ENCODE data around the gene NUCB2. TPM values are rescaled to one million over a fixed set of nuclear protein-coding genes. Genes with fewer than 3 reads are reported as not detected.

The NUCB2 gene
- total RNA-seq, 1 donor from 2014 or later: 69.4 TPM

GRCh38 chr11:17296852-17297559 is 20.5 kb downstream of the NUCB2 start:
- intact Hi-C loops (cut with DNase I): no loop called here
- Histone ChIP-seq H3K27me3 (no peaks in the 10 kb centered on the region), H3K36me3 (peaks cover 29% of the 10 kb centered on the region)

DNA sequence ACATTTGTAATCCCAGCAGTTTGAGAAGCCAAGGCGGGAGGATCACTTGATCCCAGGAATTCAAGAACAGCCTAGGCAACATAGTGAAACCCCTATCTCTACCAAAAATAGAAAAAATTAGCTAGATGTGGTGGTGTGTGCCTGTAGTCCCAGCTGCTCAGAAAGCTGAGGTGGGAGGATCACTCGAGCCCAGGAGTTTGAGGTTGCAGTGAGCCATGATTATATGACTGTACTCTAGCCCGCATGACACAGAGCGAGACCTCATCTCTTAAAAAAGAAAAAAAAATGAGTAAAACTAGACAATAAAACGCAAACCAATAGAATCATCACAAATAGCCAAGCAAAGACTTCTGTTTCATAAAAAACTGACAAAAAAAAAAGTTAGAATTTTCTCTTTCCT is 21.8 kb downstream of the NUCB2 start:
- TF ChIP-seq, protein P1, sequence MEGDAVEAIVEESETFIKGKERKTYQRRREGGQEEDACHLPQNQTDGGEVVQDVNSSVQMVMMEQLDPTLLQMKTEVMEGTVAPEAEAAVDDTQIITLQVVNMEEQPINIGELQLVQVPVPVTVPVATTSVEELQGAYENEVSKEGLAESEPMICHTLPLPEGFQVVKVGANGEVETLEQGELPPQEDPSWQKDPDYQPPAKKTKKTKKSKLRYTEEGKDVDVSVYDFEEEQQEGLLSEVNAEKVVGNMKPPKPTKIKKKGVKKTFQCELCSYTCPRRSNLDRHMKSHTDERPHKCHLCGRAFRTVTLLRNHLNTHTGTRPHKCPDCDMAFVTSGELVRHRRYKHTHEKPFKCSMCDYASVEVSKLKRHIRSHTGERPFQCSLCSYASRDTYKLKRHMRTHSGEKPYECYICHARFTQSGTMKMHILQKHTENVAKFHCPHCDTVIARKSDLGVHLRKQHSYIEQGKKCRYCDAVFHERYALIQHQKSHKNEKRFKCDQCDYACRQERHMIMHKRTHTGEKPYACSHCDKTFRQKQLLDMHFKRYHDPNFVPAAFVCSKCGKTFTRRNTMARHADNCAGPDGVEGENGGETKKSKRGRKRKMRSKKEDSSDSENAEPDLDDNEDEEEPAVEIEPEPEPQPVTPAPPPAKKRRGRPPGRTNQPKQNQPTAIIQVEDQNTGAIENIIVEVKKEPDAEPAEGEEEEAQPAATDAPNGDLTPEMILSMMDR (IDR thresholded peaks at IDR 0.05): no peak
- no peaks in the 10 kb centered on the region for H3K9me3 ChIP-seq
- no peaks in the 10 kb centered on the region for H3K27me3 ChIP-seq
- peaks cover 30% of the 10 kb centered on the region for H3K36me3 ChIP-seq
- intact Hi-C loops (cut with DNase I): no loop called here
- no peak overlapping the region for H3K4me3 ChIP-seq
- no peaks in the 10 kb centered on the region for H3K4me1 ChIP-seq
- H3K27ac ChIP-seq: no peak overlapping the region
- DNase-seq (no peak), ATAC-seq (no peak)

More at GRCh38 chr11:17296852-17297559, 20.5 kb downstream of the NUCB2 start:
- ATAC-seq: no peak
- Histone ChIP-seq H3K4me3 (no peak overlapping the region), H3K4me1 (no peaks in the 10 kb centered on the region), H3K9me3 (no peaks in the 10 kb centered on the region), H3K27ac (no peak overlapping the region)
- TF ChIP-seq, protein P1 (IDR thresholded peaks at IDR 0.05): no peak
- DNase-seq: no peak

GRCh38 chr11:17300372-17300771 is 23.8 kb downstream of the NUCB2 start:
- ATAC-seq (no peak), DNase-seq (no peak)
- Histone ChIP-seq H3K36me3 (peaks cover 45% of the 10 kb centered on the region), H3K4me3 (no peak overlapping the region), H3K27me3 (no peaks in the 10 kb centered on the region), H3K9me3 (no peaks in the 10 kb centered on the region), H3K27ac (no peak overlapping the region), H3K4me1 (no peaks in the 10 kb centered on the region)
- TF ChIP-seq, protein P1 (IDR thresholded peaks at IDR 0.05): no peak
- intact Hi-C loops (cut with DNase I): no loop called here

- TF ChIP-seq, protein P1 (IDR thresholded peaks at IDR 0.05): no peak
- Histone ChIP-seq H3K9me3 (no peaks in the 10 kb centered on the region), H3K27ac (no peak overlapping the region), H3K4me3 (no peak overlapping the region), H3K36me3 (peaks cover 40% of the 10 kb centered on the region), H3K4me1 (no peaks in the 10 kb centered on the region), H3K27me3 (no peaks in the 10 kb centered on the region)
- DNase-seq (no peak), ATAC-seq (no peak)
- intact Hi-C loops (cut with DNase I): no loop called here
These were observed 37.1 kb downstream of the NUCB2 start for GRCh38 chr11:17313349-17314231.

GRCh38 chr11:17314232-17314547 is 37.7 kb downstream of the NUCB2 start:
- peak; percentile 67 for ATAC-seq
- H3K4me1 ChIP-seq: no peaks in the 10 kb centered on the region
- intact Hi-C loops (cut with DNase I): no loop called here
- TF ChIP-seq, protein P1 (IDR thresholded peaks at IDR 0.05): no peak
- H3K27ac ChIP-seq: no peak overlapping the region
- no peak for DNase-seq
- peaks cover 40% of the 10 kb centered on the region for H3K36me3 ChIP-seq
- H3K27me3 ChIP-seq: no peaks in the 10 kb centered on the region
- H3K4me3 ChIP-seq: no peak overlapping the region
- no peaks in the 10 kb centered on the region for H3K9me3 ChIP-seq
